GM19238 (cell line): Measurements from ENCODE around the gene SMARCA2.
A peak's percentile ranks its signal among the peaks of the same experiment; 100 is the strongest.

Experiments
- DNase-seq: peaks from one replicate; pipeline ENCODE4 v3.0.0; 2011; ENCODE audit warnings: low spot score; ENCODE audit not compliant: insufficient read length

Gene SMARCA2

GRCh38 chr9:2086971-2087370 is 71.8 kb downstream of the SMARCA2 start:
- DNase-seq = no peak

- peak; percentile 39 for DNase-seq
Observed at GRCh38 chr9:2087500-2088313, 72.6 kb downstream of the SMARCA2 start.

- DNase-seq = no peak
Observed at GRCh38 chr9:2093920-2094597, 78.9 kb downstream of the SMARCA2 start.

- DNase-seq = no peak
Observed at GRCh38 chr9:2096376-2096970, 81.3 kb downstream of the SMARCA2 start.

- no peak for DNase-seq
Observed at GRCh38 chr9:2106666-2107065, 91.5 kb downstream of the SMARCA2 start.

- DNase-seq = no peak
Observed at GRCh38 chr9:2107906-2108451, 92.8 kb downstream of the SMARCA2 start.

GRCh38 chr9:2109069-2109650 is 94.0 kb downstream of the SMARCA2 start:
- DNase-seq = no peak

GRCh38 chr9:2110036-2110435 is 94.9 kb downstream of the SMARCA2 start:
- no peak for DNase-seq

GRCh38 chr9:2116073-2116472 is 100.9 kb downstream of the SMARCA2 start:
- DNase-seq = no peak

- DNase-seq = no peak
Observed at GRCh38 chr9:2117527-2117926, 102.4 kb downstream of the SMARCA2 start.

GRCh38 chr9:2119566-2119965 is 104.4 kb downstream of the SMARCA2 start:
- no peak for DNase-seq

GRCh38 chr9:2120926-2121689 is 106.0 kb downstream of the SMARCA2 start:
- no peak for DNase-seq

- DNase-seq = no peak
Observed at GRCh38 chr9:2122299-2122698, 107.2 kb downstream of the SMARCA2 start.

GRCh38 chr9:2125906-2126305 is 110.8 kb downstream of the SMARCA2 start:
- no peak for DNase-seq

GRCh38 chr9:2126331-2126803 is 111.2 kb downstream of the SMARCA2 start:
- no peak for DNase-seq

GRCh38 chr9:2127486-2127885 is 112.3 kb downstream of the SMARCA2 start:
- DNase-seq = no peak

GRCh38 chr9:2128141-2128540 is 113.0 kb downstream of the SMARCA2 start:
- DNase-seq = no peak

GRCh38 chr9:2128618-2129017 is 113.5 kb downstream of the SMARCA2 start:
- DNase-seq = no peak

GRCh38 chr9:2130941-2131340 is 115.8 kb downstream of the SMARCA2 start:
- DNase-seq = no peak

GRCh38 chr9:2132484-2133082 is 117.4 kb downstream of the SMARCA2 start:
- no peak for DNase-seq
